GM19025 (cell line): ENCODE data around the gene XAB2.

Experiments
- ATAC-seq: cut with Tn5 transposase; IDR thresholded peaks from one replicate; pipeline ENCODE4 v1.9.1; 2021; ENCODE audit warnings: mild to moderate bottlenecking, low read depth, moderate library complexity; ENCODE audit not compliant: unreplicated experiment

Gene XAB2

DNA sequence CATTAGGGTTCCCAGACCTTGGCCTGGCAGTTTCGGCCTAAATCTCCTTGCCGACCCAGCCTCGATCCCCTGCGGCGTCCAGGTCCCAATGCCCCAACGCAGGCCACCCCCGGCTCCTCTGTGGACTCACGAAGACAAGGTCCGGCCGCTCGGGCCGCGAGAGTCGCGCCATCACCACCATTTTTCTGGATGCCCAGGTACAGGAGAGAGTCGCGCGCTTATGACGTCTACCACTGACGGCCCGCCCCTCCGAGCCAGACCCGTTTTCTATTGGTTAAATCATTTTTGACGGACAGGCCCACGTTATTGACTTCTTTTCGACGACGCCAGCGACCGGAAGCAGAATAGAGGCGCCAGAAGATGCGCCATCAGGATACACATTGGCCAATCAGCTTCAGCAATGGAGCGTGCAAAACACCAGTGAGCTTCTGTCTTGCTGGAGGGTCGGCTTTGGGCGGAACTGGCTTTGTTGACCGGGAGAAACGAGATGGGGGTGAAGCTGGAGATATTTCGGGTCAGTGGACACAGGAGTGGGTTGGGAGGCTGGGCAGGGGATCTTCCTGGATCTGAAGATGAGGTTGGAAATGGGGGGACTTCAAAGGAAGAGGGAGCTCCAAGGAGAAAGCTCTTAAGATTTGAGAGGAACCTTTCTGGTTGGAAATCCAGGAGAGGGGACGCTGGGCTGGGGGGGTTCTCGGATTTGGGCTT, at the start of gene XAB2, which contains the start of gene PET100:
Gene XAB2, minus strand, starts transcription at position 199 of the 708 bp plus-strand sequence. Its CDS starts 18 bp downstream, at position 181.
Gene PET100, plus strand, starts transcription at position 447 of the 708 bp plus-strand sequence. Its CDS starts 41 bp downstream, at position 488.
- ATAC-seq, result peak; percentile 97

DNA sequence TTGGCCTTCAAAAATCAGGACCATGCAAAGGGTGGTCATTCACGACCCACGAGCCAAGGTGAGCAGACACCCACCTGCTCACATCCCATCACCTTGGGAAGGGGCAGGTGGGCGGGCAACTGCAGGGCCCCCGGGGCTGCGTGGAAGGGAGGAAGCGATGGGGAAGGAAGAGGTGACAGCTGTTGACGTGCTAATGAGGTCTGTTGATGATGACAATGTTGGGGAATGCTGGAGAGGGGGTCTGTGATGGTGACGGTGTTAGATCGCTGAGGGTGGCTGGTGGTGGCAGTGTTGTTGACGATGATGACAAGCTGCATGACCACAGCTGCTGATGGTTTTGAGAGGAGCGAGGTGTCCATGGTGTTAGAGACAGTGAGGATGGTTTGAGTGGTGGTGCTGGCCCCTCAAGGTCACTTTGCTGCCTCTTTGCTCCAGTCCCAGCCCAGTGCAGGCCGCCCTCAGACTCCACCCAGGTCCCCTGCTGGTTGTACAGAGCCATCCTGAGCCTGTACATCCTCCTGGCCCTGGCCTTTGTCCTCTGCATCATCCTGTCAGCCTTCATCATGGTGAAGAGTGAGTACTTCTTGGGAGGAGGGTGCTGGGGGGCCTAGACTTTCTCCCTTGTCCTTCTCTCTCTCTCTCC, 48.4 kb upstream of the XAB2 start:
- ATAC-seq, result no peak

DNA sequence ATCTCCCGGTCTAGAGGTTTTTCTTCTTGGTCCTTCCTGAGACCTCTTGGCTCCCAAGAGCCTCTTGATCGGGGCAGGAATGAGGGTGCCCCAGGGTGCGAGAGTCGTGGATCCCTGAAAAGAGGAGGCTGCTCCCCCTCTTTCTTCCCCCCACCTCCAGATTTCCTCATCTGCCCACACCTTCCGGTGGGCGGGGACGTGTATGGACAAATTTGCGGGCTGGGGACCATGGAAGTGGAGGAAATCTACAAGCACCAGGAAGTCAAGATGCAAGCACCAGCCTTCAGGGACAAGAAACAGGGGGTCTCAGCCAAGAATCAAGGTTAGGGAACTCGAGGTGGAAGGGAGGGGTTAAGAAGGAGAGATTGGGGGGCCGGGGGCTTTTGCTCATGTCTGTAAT, 47.5 kb upstream of the XAB2 start, which contains the start of gene MCEMP1:
Gene MCEMP1, plus strand, starts transcription at position 237 of the 400 bp plus-strand sequence. Its CDS starts 31 bp downstream, at position 268.
- ATAC-seq, result no peak

DNA sequence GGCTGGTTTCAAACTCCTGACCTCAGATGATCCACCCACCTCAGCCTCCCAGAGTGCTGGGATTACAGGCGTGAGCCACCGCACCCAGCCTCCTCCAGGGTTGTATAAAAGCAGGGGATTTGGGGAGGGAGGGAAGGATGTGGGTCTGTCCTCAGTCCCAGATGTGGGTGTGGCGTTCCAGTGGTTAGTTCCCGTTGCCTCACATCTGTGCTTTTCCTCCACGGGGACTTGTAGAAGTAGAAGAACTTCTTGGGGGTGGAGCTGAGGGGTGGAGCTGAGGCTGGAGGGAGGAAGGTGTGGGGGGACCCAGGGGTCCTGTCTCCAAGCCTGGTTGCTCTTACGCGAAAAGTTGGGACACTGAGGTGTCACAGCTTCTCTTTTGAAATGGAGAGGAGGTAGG, 47.0 kb upstream of the XAB2 start:
- no peak for ATAC-seq

DNA sequence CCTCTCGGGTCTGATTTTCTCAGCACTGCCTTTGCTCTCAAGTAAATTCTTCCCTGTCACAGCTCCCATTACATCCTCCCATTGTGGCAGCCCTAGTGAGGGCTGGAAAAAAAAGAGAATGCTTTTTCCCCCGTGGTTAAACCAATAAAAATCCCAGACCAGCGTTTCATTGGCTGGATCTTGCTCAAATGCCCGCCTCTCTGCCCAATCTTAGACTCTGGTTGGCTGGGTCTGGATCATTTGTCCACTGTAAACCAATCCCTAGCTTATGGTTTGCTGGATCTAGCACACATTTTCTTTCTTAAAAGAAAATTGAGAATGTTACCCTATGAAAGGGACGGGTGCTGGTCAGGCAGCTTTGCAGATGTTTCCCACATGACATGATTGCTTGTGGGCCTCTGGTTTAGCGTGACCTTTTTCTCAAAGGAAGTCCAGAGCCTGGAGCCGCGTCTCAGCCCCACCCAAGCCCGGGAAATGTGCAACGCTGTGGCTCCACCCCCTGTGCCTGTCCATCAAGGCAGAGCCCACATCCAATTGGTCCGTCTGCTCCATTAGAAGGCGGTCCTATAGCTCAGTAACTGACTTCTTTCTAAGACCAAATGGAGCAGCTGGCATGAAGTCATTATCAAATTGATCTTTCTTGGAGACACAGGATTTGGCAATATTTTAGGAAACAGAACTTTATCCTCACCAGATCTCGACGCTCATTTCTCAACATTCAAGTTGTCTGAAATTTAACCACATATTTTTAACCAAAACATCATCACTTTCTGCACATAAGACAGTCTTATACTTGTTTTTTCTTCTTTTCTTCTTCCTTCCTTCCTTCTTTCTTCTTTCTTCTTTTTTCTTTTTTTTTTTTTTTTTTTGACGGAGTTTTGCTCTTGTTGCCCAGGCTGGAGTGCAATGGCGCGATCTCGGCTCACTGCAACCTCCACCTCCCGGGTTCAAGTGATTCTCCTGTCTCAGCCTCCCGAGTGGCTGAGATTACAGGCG, 45.0 kb upstream of the XAB2 start:
- ATAC-seq, result no peak

DNA sequence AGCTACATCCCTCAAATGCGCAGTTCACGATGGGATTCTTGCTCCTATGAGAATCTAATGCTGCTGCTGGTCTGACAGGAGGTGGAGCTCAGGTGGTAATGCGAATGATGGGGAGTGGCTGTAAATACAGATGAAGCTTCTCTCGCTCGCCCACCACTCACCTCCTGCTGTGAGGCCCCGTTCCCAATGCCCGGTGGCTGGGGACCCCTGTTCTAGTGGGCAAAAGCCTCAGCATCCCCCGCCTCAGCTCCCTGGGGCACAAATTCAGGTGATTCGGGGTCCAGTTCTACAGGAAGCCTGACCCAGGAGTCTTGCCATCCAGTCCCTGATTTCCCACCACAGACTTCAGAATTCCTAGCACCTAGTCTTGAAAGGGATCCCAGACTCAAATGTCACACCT, 43.2 kb upstream of the XAB2 start:
- no peak for ATAC-seq

DNA sequence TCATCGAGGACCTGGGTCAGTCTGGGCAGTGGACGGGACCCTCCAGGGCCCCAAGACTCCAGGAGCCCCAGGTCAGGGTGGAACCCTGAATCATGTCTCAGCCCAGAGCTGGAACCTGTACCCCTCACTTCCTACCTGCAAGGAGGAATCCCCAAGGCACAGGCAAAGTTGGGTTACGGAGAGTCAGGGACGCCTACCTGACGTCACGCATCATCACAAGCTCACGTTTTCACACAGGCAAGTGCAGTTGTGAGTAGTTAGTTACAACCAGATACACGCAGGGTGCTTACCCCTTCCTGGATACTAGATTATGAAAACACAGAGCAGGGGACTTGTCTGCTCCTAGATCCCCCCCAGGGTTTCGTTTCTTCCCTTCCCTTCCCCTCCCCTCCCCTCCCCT, 41.4 kb upstream of the XAB2 start:
- ATAC-seq, result no peak

DNA sequence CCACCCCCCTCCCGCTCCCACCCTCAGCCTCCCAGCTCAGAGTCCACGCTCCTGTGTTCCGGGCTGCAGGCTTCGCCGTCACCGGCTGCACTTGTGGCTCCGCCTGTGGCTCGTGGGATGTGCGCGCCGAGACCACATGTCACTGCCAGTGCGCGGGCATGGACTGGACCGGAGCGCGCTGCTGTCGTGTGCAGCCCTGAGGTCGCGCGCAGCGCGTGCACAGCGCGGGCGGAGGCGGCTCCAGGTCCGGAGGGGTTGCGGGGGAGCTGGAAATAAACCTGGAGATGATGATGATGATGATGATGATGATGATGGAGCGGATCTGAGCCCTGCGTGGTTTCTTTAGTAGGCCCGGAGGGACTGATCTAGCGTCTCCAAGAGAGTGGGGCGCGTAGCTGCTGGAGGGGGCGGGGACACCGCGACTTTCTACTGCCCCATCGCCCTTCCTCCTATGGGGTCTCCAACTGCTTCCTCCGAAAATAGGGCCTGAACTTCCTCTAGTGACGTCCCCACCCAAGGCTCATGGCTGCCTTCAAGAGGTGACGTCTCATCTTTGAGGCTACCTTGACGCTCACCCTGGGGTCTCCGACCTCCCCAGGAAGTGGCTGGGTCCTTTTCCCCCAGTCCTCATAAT, 40.9 kb upstream of the XAB2 start:
- no peak for ATAC-seq

DNA sequence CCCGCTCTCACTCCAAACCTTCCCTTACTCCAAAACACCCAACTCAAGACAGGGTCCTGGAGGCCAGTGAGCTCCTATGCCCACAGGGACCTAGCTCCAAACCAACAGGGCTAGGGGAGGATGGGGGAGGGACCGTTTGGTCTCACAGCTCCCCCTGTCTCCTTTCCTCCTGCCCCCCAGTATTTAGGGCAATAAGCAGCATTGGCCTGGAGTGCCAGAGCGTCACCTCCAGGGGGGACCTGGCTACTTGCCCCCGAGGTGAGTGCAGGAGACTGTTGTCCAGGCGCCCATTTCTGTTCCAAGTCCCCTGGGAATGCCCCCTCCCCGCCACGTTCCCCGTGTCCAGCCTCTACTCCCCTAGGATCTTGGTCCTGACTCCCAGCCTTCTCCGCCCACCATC, 40.3 kb upstream of the XAB2 start:
- ATAC-seq, result no peak

DNA sequence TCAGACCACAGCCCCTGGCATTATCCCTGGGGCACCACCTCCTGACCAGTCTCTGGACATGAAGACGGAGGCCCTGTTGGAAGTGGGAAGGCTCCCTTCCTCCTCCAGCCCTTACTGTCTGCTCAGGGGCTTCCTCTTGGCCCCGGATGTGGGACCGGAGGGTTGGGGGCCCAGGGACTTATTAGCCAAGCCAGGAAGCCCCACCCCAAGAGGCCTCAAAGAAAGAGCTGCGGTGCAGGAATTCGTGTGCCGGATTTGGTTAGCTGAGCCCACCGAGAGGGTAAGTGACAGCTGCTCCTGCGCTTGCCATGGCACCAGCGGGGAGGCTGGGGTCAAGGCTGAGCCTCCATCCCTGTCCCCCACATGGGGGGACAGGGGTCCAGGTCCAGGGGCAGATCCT, 39.5 kb upstream of the XAB2 start, which contains the start of gene RETN:
Gene RETN, plus strand, starts transcription at position 208 of the 400 bp plus-strand sequence. CDS start 278 bp downstream, outside the sequence.
- ATAC-seq, result no peak

DNA sequence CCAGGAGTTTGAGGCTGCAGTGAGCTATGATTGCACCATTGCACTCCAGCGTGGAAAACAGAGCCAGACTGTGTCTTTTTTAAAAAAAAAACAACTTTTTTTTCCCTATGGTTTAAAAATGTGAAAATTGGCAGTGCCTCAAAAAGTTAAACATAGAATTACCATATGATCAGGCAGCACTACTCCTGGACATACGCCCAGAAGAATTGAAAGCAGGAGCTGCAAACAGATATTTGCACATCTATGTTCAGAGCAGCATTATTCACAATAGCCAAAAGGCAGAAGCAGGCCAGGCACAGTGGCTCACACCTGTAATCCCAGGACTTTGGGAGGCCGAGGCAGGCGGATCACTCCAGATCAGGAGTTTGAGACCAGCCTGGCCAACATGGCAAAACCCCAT, 35.7 kb upstream of the XAB2 start:
- no peak for ATAC-seq

DNA sequence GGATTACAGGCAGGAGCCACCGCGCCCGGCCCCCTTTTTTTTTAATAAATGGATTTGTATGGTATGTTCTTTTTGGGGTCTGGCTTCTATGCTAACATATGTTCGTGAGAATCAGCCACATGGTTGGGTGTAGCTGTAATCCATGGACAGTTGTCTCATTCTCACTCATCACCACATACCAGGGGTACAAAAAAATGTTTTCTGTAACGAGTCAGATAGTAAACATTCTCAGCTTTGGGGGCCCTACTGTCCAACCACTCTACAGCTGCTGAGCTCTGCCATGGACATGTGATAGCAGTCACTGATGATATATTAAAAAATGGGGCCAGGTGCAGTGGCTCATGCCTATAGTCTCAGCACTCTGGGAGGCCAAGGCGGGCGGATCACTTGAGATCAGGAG, 34.4 kb upstream of the XAB2 start:
- ATAC-seq, result no peak

DNA sequence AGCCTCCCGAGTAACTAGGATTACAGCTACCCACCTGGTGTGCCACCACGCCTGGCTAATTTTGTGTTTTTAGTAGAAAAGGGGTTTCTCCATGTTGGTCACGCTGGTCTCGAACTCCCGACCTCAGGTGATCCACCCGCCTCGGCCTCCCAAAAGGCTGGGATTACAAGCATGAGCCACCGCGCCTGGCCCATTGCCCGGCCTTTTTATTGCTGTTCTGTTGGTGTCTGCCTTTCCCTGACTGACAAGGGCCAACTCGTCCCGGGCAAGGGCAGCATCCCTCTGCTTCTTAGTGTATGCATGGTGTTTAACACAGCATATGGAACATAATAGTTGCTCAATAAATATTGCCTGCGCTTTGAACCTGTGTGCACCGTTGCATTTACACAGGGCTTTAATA, 33.3 kb upstream of the XAB2 start:
- no peak for ATAC-seq

DNA sequence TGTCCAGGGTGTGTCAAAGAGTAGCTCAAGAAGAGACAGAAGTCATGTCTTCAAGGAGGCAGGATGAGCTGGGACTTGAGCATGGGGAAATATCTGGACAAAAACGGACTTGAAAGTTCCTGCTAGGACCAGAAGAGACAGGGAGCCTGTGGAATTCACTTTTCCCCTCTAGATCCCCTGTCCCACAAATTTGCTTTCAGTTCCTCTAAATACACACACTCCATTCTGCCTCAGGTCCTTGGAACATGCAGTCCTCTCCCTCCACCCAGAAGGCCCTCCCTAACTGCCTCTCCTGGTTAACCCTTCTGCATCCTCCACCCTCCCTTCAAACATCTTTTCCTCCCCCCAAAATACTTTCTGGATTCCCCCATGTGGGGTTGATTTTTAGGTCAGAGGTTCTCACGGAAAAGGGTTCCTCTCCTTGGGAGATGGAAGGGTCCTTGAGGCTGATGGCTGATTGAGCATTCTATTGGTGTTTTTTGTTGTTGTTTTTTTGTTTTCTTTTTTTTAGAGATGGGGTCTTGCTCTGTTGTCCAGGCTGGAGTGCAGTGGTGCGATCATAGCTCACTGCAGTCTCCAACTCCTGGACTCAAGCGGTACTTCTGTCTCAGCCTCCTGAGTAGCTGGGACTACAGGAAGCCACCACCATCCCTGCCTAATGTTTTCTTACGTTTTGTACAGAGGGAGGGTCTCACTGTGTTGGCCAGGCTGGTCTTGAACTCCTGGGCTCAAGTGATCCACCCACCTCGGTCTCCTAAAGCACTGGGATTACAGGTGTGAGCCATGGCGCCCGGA, 32.6 kb upstream of the XAB2 start:
- no peak for ATAC-seq

DNA sequence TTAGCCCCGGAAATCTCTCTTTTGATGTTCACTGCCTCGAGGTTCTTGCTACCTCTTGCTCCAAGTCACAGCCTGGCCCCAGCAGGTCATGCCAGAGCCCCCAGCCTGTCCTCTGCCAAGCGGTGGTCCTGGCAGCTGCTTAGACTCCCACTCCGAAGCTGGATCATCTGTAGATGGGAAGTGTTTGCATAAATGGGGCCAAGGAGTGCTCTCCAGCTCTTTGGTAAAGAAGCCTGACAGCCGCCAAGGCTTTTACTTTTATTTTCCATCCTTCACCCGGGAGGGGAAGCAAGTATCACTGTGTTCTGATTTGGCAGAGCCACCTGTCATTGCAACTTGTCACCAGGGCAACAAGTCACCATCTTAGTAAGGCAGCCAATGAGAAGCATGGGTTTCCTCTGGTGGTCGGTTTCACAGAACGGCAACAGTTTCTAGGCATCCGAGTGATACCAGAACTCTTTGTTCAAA, 28.9 kb upstream of the XAB2 start:
- peak; percentile 64 for ATAC-seq

DNA sequence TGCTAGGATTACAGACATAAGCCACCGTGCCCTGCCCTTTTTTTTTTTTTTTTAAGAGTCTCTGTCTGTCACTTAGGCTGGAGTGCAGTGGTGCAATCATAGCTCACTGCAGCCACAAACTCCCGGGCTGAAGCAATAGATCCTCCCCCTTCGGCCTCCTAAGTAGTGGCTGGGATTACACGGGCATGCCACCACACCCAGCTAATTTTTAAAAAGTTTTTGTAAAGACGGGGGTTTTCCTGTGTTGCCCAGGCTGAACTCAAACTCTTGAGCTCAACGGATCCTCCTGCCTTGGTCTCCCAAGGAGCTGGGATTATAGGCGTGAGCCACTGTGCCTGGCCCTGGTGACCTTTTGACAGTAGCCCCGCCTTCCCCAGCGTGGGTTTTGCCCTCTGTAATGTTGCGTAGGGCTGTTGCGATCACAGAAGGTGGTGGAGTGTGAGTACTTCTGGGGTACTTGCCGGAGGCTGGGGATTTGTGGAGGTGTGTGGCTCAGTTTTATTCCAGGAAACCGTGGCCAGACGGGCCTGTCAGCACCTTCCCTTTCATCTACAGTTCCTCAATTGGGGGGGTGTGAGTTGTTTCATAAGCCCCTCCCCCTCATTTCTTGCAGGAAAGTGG, 27.9 kb upstream of the XAB2 start:
- no peak for ATAC-seq

DNA sequence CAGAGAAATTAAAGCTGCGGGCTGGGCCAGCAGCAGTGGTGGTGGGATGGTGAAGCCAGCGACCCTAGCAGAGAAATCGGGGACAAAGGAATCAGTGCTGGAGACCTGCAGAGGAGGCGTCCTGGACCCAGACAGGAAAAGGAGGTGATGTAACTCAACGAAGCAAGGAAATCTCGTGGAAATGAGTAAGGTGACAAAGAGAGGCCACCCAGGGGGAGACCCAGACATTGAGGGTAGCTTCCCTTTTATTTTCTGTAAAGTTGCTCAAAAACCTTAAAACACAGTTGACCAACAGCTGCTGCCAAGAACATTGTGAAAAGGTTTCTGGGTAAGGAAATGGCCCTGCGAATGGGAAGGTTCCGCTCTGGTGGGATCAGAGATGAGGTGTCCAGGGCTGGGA, 26.2 kb upstream of the XAB2 start:
- no peak for ATAC-seq

DNA sequence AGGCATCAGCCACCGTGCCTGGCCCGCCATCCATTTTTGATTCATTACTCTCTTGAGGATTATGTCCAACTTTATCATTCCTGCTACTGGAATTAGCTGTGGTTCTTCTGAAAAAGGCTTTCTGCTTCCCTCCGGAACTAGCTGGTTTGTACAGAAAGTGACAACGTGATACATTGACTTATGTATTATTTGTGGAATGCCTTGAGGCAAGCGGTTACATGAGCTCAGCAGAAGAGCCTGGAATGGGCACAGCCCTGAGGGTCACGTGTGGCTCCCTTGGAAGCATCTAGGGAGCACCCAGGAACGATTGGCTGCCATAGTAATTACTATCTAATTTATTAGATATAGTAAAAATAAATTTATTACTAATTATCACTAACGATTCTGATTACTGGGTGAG, 25.1 kb upstream of the XAB2 start:
- no peak for ATAC-seq

DNA sequence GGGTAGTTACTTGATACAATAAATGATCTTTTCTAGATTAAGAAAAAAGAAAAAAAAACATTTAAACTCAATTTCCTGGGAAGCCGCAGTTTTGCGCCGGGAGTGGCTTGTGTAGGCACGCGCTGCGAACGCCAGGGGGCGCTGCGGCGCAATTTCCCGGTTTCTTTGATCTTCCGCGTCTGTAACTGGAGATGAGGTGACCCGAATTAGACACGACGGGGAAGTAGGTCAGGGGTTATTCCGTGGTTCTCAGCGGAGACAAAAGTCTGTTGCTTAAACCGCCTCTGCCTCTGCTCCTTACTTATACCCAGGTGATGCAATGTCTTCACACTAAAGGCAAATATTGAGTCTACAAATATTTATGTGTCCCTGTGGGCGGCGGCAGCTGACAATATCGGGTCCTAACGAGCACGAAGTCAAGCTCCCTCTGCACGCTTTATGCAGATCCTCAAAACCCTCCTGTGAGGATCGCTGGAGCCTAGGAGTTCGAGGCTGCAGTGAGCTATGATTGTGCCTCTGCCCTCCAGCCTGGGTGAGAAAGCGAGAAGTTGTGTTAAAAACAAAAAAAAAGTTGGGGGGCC, 22.8 kb upstream of the XAB2 start:
- no peak for ATAC-seq
